ENCODE data around the gene BPGM. TPM values are rescaled to one million over a fixed set of nuclear protein-coding genes. Genes with fewer than 3 reads are reported as not detected.
"Not testable (repeated sequence)": the region's sequence is repeated elsewhere in the genome, so short reads cannot be mapped to it uniquely, and the experiment has no call there.

The BPGM gene
- polyA plus RNA-seq, 3 donors: 3.9 to 20.6 (median 18.4) TPM

DNA sequence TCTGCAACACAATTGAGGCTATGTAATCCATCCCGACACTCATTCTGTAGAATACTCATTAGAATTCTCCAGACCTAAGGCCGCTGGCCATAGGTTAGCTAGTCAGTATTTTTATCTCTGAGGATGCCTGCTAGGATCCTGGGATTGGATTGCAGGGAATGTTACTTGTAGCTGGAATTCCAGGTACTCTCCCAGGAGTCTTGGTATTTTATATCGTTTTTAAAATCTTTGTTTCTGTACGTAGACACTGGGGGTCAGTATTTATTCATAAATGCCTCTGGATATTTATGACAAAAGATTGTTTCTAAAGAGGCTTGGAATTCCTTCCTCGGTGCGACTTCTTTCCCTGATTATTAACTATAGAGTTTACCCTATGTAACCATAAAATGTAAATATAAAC is 40.1 kb downstream of the BPGM start:
- no peak for DNase-seq
- intact Hi-C loops (cut with micrococcal nuclease): no loop called here
- H3K27me3 ChIP-seq (ENCODE audit: control insufficient read depth in 2 of 2, insufficient read depth in 2 of 2, low read length in 2 of 2): no peaks in the 10 kb centered on the region
- Mint-ChIP-seq H3K4me1 (peaks cover 4% of the 10 kb centered on the region), H3K27ac (no peak overlapping the region), H3K36me3 (peaks cover 0 to 3% of the 10 kb centered on the region in 2 donors), H3K4me3 (no peak overlapping the region), H3K27me3 (ENCODE audit: low read depth in 3 of 3) (peaks cover 0 to 10% (median 9%) of the 10 kb centered on the region in 3 donors), H3K9me3 (no peaks in the 10 kb centered on the region)
- no peak overlapping the region for H2AFZ ChIP-seq (ENCODE audit: insufficient read depth, low read depth, low read length, poor library complexity, severe bottlenecking)
- H3K9me3 ChIP-seq (replicated peaks in 1 of 2; ENCODE audit: control insufficient read depth in 1 of 2, insufficient read depth in 1 of 2, low read length in 2 of 2): no peaks in the 10 kb centered on the region
- no peaks in the 10 kb centered on the region for H3K36me3 ChIP-seq (replicated peaks in 1 of 2; ENCODE audit: control insufficient read depth in 1 of 2, insufficient read depth in 2 of 2, low read length in 2 of 2)
- no peak overlapping the region for H3K4me2 ChIP-seq (replicated peaks; ENCODE audit: extremely low read depth, low read length, poor library complexity, severe bottlenecking)
- H4K20me1 ChIP-seq (ENCODE audit: insufficient read depth, low read length): no peaks in the 10 kb centered on the region
- H3K79me2 ChIP-seq (ENCODE audit: insufficient read depth, low read length): no peaks in the 10 kb centered on the region
- H3K4me3 ChIP-seq (replicated peaks in 1 of 3; ENCODE audit: low read depth in 2 of 3, low read length in 3 of 3): no peak overlapping the region
- no CpG with 5 or more reads among the region's 6 CpGs for WGBS (ENCODE audit: insufficient coverage)
- no peak overlapping the region for H3K27ac ChIP-seq (ENCODE audit: low read depth in 1 of 2, low read length in 2 of 2)
- H3K4me1 ChIP-seq (ENCODE audit: control insufficient read depth in 1 of 2, insufficient read depth in 2 of 2, low read length in 2 of 2): no peaks in the 10 kb centered on the region
- TF ChIP-seq, protein P1, sequence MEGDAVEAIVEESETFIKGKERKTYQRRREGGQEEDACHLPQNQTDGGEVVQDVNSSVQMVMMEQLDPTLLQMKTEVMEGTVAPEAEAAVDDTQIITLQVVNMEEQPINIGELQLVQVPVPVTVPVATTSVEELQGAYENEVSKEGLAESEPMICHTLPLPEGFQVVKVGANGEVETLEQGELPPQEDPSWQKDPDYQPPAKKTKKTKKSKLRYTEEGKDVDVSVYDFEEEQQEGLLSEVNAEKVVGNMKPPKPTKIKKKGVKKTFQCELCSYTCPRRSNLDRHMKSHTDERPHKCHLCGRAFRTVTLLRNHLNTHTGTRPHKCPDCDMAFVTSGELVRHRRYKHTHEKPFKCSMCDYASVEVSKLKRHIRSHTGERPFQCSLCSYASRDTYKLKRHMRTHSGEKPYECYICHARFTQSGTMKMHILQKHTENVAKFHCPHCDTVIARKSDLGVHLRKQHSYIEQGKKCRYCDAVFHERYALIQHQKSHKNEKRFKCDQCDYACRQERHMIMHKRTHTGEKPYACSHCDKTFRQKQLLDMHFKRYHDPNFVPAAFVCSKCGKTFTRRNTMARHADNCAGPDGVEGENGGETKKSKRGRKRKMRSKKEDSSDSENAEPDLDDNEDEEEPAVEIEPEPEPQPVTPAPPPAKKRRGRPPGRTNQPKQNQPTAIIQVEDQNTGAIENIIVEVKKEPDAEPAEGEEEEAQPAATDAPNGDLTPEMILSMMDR (IDR thresholded peaks at IDR 0.05): no peak
- H3K9ac ChIP-seq (ENCODE audit: insufficient read depth, low read length, poor library complexity, severe bottlenecking): no peak overlapping the region

DNA sequence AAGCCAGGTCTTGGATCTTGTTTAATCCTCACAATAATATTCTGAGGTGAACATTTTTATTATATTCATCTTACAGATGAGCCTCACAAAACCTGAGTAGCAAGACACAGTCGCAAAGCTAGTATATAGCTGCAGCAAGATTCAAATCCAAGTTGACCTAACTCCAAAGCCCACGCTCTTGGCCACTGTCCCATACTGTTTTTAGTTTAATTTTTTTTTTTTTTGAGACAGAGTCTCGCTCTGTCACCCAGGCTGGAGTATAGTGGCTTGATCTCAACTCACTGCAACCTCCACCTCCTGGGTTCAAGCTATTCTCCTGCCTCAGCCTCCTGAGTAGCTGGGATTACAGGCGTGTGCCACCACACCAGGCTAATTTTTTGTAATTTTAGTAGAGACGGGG is 42.9 kb downstream of the BPGM start:
- H3K4me1 Mint-ChIP-seq; H3K27ac Mint-ChIP-seq; H3K4me2 ChIP-seq (replicated peaks; ENCODE audit: extremely low read depth, low read length, poor library complexity, severe bottlenecking); H3K4me3 ChIP-seq (replicated peaks in 1 of 3; ENCODE audit: low read depth in 2 of 3, low read length in 3 of 3); H3K9me3 ChIP-seq (replicated peaks in 1 of 2; ENCODE audit: control insufficient read depth in 1 of 2, insufficient read depth in 1 of 2, low read length in 2 of 2); H3K4me1 ChIP-seq (ENCODE audit: control insufficient read depth in 1 of 2, insufficient read depth in 2 of 2, low read length in 2 of 2); H3K36me3 Mint-ChIP-seq; H3K9me3 Mint-ChIP-seq; DNase-seq; H3K79me2 ChIP-seq (ENCODE audit: insufficient read depth, low read length); H3K9ac ChIP-seq (ENCODE audit: insufficient read depth, low read length, poor library complexity, severe bottlenecking); H2AFZ ChIP-seq (ENCODE audit: insufficient read depth, low read depth, low read length, poor library complexity, severe bottlenecking); H4K20me1 ChIP-seq (ENCODE audit: insufficient read depth, low read length); H3K27ac ChIP-seq (ENCODE audit: low read depth in 1 of 2, low read length in 2 of 2); H3K36me3 ChIP-seq (replicated peaks in 1 of 2; ENCODE audit: control insufficient read depth in 1 of 2, insufficient read depth in 2 of 2, low read length in 2 of 2); H3K4me3 Mint-ChIP-seq; intact Hi-C loops (cut with micrococcal nuclease); H3K27me3 ChIP-seq (ENCODE audit: control insufficient read depth in 2 of 2, insufficient read depth in 2 of 2, low read length in 2 of 2): not testable (repeated sequence)
- WGBS (ENCODE audit: insufficient coverage): 100% methylated on average over 1 of the region's 5 CpGs
- H3K27me3 Mint-ChIP-seq (ENCODE audit: low read depth in 3 of 3): peaks cover 0 to 25% (median 13%) of the 10 kb centered on the region in 3 donors

Measured in CD14-positive monocyte (primary cell).